Astrocyte (in vitro differentiated cells and primary cell): ENCODE measurements around the gene DLL3.

Source experiments
- CTCF ChIP-seq: IDR thresholded peaks from 2 replicates; pipeline ENCODE4 v1.5.1; 2011; ENCODE audit warnings: low read depth, mild to moderate bottlenecking, inconsistent platforms, low read length, moderate library complexity; ENCODE audit not compliant: insufficient read depth
- EZH2 ChIP-seq: IDR thresholded peaks from 2 replicates; pipeline ENCODE4 v1.6.1; 2012; ENCODE audit warnings: mild to moderate bottlenecking, low read length, inconsistent platforms; ENCODE audit not compliant: insufficient read depth

- TF ChIP-seq EZH2 (no peak), CTCF (no peak)
These were observed 25.7 kb downstream of the DLL3 start for GRCh38 chr19:39524495-39524894.
